Stimulated activated CD4-positive, alpha-beta T cell treated with anti-CD3 and anti-CD28 coated beads, Interleukin-4, amount 100 ng/mL, for 4 hours (primary cell): Measurements from ENCODE around the gene FXYD1.
"Not testable (repeated sequence)": the region's sequence is repeated elsewhere in the genome, so short reads cannot be mapped to it uniquely, and the experiment has no call there.

Experiments
- DNase-seq, 2 experiments: peaks; one replicate each; pipeline ENCODE4 v3.0.0-alpha.2; 2020

The FXYD1 gene

DNA sequence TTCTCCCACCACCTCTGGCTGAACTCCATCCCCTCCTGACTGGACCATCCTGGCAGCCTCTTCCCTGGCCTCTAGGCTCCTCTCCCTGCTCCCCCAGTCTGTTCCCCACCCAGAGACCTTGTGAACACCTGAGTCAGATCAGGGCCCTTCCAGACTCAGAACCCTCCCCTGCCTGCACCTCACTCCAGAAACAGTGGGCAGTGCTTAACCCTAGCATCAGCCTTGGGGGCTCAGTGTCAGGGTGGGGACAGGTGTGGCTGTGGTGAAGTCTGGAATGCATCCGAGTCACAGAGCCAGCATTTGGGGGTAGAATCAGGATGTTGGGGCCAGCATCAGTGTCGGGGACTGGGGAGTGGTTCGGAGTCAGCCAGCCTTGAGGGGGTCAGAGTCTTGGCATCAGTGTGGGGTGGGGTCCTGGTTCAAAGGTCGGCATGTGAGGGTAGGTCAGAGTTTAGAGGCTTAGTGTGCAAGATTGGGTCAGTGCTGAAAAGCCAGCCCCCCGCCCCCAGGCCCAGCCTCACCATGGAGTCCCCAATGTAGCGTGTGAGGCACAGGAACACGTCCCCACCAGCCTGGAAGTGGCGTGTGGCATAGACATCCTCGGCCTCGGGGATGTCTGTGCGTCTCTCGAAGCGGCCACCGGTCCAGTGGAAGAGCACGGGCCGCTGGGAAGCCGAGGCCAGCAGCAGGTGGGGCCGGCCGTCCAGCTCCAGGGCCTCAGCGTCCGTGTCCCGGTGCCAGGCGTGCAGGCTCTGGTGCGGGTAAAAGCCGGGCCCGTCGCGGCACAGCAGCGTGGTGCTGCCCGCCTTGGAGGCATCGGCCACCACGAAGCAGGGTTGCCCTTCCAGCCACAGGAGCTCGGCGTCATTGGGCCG is 12.6 kb upstream of the FXYD1 start:
- DNase-seq, result no peak

DNA sequence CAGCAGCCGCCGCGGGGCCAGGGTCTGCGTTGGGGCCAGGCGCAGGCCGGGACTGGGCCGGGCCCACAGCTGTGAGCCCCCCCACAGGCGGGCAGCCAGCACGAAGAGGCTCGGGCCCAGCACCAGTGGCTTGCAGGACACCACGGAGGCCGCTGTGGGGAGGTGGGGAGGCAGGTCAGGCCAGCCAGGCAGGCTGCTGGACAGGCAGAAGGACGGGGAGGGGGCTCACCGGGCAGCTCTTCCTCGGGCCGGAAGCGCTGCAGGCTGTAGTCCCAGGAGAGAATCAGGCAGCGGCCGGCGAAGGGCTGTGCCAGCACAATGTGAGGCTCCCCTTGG is 12.0 kb upstream of the FXYD1 start:
- DNase-seq, result no peak

- DNase-seq, result no peak
Observed at GRCh38 chr19:35127871-35128270, 10.8 kb upstream of the FXYD1 start.

DNA sequence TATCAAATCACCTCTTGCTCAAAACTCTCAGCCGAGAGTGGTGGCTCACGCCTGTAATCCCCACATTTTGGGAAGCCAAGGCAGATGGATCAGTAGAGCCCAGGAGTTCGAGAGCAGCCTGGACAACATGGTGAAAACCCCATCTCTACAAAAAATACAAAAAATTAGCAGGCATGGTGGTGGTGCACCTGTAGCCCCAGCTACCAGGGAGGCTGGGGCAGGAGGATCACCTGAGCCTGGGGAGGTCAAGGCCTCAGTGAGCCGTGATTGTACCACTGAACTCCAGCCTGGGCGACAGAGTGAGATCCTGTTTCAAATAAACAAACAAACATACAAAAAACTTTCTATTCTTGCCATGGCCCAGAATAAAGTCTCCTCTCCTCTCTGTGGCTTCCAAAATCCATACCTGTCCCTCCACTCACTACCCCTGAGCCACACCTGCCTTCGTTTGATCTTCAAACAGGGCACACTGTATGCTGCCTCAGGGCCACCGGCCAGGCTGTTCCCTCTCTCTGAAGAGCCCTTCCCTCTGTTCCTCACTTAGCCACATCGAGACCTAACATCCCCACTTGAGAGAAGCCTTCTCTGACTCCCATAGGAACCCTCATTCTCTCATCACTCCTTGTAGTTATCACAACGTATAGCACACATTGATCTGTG is 10.1 kb upstream of the FXYD1 start:
- DNase-seq, result no peak

- not testable (repeated sequence) for DNase-seq
Observed at GRCh38 chr19:35129724-35130274, 8.8 kb upstream of the FXYD1 start.

DNA sequence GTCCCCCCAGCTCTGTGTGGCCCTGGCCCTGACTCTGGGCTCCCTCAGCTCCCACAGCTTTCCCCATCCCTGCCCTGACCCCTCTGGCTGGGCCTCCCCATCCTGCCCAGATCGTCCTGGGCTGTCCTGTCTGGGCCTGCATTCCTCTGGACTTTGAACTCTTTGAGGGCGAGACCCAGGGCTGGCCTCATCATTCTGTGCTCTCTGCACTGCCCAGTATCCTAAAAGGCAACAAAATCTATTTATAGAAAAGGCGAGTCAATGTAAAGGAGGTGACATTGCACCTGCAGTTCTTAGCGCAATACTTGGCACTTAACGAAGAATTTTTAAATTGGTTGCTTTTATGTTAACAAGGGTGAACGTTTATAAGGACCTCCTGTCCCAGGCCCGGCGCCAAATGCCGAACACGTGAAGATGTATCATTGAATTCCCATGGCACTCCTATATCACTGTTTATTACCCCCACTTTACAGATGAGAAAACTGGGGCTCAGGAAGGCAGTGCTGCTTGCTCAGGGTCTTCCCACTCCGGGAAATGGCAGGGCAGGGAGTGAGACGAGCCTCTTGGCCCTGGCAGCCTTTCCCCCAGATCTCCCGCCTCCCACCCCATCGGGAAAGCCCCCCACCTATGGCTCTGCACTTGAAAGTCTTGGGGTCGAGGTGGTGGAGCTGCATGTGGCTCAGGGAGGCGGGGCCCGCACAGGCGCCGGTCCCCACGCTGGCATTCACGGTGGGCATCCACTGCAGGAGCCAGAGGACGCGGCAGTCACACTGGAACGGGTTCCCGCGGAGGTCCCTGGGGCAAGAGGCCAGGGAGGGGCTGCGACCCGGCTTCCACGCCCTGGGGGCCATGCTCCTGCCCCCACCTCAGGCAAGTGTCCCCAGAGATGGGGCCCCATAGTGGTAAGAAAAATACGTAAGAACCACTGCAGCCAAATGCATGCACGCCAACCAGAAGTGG is 7.6 kb upstream of the FXYD1 start:
- DNase-seq, result no peak

DNA sequence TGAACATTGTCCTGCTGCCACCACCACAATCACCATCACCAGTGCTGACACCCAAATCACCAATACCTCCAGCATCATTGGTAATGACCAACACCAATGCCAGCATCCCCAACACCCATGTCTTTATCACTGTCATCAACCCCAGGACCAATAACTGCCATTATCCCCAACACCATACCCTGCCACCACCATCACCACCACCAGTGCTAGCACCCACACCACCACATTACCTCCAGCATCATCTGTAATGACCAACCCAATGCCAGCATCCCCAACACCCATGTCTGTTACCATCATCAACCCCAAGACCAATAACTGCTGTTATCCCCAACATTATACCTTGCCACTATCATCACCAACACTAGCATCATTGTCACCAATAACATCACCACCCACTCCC is 6.4 kb upstream of the FXYD1 start:
- no peak for DNase-seq

DNA sequence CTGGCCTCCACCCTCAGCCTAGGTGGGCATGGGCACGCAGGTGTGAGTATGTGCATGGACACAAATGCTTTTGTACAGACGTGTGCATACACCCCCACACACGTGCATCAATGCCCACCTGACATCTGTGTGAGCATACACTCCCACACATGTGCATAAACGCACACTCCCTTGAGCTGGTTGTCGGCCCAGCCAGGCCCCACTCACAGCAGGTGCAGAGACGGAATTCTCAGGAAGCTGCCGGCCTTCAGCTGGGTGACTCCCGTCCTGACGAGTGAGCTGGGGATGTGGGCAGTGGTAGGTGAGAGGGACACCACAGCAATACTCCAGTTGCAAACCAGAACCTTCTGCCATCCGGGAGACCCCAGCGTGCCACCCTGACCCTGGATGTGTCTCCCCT is 4.8 kb upstream of the FXYD1 start:
- DNase-seq, result no peak

DNA sequence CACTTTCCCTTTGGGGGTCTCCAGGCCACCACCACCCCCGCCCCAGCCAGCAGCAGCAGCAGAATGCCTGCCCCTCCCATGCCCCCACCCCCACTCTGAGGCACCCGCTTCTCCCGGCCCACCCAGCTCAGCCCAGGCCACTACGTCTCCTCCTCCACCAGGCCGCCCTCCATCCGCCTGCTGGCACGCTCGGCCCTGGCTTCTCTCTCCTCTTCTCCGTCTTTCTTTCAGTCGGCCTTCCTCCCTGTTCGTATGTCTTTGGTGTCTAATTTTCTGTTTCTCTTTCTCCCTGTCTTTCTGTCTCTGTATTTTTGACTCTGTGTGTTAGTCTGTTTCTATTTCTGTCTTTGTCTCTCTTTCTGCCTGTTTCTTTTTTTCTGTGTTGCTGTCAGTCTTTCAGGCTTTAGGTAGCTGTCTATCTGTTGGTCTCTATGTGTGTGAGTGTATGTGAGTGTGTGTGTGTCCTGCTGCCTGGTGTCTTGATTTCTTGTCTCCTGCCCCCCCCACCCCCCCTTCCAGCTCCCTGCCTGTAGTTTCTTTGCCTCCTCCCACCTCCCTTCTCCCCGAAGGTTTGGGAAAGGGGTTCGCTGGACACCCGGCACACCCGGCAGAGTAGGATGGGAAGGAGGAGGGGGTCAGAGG is 3.9 kb upstream of the FXYD1 start, which contains the start of gene LGI4:
Gene LGI4, minus strand, starts transcription at position 459 of the 642 bp plus-strand sequence. Its CDS starts 379 bp downstream, at position 80.
- DNase-seq, result no peak

GRCh38 chr19:35135389-35135909 is 3.2 kb upstream of the FXYD1 start:
- DNase-seq, result peak; percentile 42 to 63

GRCh38 chr19:35136231-35136630 is 2.4 kb upstream of the FXYD1 start:
- DNase-seq, result no peak

DNA sequence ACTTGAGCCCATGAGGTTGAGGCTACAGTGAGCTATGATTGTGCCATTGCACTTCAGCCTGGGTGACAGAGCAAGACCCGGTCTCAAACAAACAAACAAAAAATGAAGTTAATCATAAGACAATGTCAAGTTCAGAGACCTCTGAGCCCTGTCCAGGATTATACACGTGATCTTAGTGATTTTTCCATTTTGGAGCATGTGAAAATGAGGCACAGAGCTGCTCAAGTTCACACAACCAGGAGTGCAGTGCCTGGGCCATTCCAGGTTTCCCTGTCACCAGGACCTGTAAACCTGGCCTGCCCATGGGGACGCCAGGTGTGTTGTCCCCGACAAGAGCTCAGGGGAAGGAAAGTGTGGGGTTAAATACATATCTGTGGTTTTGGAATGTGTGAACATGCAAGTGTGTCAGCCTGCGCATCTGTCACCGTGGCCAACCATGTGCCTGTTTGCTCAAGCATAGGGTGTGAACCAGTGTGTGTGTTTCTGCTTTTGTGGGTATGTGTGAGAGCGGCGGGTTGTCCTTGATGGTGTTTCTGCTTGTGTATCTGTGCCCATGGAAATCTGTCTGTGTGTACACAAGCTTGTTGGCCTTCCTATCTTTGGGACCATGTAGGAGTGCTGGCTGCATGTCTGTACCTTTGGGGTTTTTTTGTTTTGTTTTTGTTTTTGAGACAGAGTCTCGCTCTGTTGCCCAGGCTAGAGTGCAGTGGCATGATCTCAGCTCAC is 1.5 kb upstream of the FXYD1 start:
- DNase-seq, result no peak

GRCh38 chr19:35140207-35140961 is 1.8 kb downstream of the FXYD1 start:
- DNase-seq, result no peak

- peak; percentile 96 to 99 for DNase-seq
Observed at GRCh38 chr19:35140962-35141836, 2.6 kb downstream of the FXYD1 start.

GRCh38 chr19:35141837-35142605 is 3.4 kb downstream of the FXYD1 start:
- DNase-seq, result no peak

DNA sequence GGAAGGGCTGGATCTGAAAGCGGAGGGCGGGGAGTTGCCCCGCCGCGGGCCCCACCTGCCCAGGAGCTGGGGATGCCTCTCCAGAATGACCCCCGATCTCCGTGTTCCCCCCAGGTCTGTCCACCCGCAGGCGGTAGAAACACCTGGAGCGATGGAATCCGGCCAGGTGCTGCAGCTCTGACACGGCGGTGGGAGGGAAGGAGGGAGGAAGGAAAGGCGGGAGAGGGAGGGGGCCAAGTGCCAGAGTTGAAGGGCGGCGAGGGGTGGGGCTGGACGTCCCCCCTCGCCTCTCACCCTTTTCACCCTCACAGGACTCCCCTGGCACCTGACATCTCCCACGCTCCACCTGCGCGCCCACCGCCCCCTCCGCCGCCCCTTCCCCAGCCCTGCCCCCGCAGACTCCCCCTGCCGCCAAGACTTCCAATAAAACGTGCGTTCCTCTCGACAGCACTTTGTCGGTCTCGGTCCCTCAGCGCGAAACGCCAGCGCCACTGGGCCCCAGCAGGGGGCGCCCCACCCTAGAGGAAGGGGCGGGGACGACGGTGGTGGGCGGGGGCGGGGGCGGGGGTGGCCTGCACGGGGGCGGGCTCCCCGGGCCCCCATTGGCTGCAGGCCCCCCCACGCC is 4.1 kb downstream of the FXYD1 start:
- peak; percentile 64 to 67 for DNase-seq

DNA sequence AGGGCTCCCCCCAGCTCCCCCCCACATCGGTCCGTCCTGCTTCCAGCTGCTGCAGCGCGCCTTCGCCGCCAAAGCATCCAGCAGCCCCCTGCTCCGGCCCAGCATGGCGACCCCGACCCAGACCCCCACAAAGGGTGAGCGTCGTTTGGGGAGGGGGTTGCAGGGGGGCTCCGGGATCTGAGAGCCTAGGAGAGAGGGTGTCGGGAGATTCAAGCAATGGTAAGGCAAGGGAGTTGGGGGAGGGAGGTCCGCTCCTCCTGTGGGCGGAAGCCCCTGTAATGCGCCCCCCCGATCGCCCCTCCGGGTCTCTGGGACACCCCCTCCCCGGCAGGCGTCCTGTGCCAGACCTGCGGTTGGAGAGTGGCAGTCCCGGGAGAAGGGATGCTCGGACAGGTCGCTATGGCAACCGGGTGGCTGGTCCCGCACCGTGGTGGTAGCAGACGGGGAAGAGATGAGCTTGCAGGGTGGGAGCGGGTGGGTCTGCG is 4.6 kb downstream of the FXYD1 start, which contains the start of gene FXYD7:
Gene FXYD7, plus strand, starts transcription at position 25 of the 485 bp plus-strand sequence. Its CDS starts 79 bp downstream, at position 104.
- no peak for DNase-seq

DNA sequence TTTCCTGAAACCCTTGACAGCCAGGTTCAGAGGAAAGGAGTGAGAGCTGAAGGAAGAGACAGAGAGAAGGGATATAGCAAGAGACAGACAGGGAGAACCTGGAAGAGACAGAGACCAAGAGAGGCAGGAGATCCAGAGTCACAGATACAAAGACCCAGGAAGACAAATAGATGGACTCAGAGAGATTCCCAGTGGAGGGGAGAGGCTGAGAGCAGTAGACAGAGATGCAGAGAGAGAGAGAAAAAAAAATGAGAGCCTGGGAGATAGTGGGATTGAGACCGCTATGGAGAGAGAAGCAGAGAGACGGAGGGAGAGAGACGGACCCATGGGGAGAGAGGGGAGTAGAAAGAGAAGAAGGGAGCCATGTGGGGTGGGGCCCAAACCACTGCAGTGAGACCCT is 5.2 kb downstream of the FXYD1 start:
- no peak for DNase-seq
